HepG2 (cell line): ENCODE data around the gene TMEM231. TPM values are rescaled to one million over a fixed set of nuclear protein-coding genes. Genes with fewer than 3 reads are reported as not detected.

Experiments
- ATAC-seq: fragments of 200-7000 bp; cut with Tn5 transposase; 3 replicates; pipeline ENCODE4 v1.9.1; 2020; ENCODE audit warnings: mild to moderate bottlenecking, moderate library complexity
- BruUV-seq: library from RNA; stranded (reverse); fragments of 400-500 nt; replicated peaks from 2 replicates; lab custom pipeline; 2021; lab: Mats Ljungman, UMichigan
- CTCF ChIA-PET: fragments of 300-600 bp; formaldehyde crosslinking; extraction: SDS; loops from one replicate; lab custom pipeline; 2021; ENCODE audit warnings: low total read pairs, inconsistent platforms, low intra/inter-chr PET ratio; lab: Yijun Ruan, JAX
- POLR2A ChIA-PET: fragments of 350-600 bp; sonication (Branson Sonifier 250); formaldehyde crosslinking; loops from one replicate; lab custom pipeline; 2020; ENCODE audit warnings: antibody characterized with exemption, inconsistent platforms; lab: Yijun Ruan, JAX
- DNase-seq: peaks from one replicate; pipeline ENCODE4 v3.0.0-alpha.2; 2015; ENCODE audit warnings: low spot score
- FAIRE-seq: peaks from 3 replicates; lab custom pipeline; 2011; peaks lifted over from hg19 to GRCh38; lab: Jason Lieb, UNC
- H2AFZ ChIP-seq: one replicate; pipeline ENCODE4 v1.6.1; 2011; ENCODE audit warnings: low read length, inconsistent platforms
- H3K27ac ChIP-seq: fragments of 300-600 bp; 3 replicates; pipeline ENCODE4 v1.8.0; 2011; ENCODE audit warnings: mixed run types, mild to moderate bottlenecking, mixed read lengths, low read length, inconsistent platforms; ENCODE audit not compliant: insufficient read depth; ENCODE audit errors: extremely low read length
- H3K27me3 ChIP-seq, 2 experiments: fragments of 200-600 bp in 1 of 2; 2 replicates in 1 of 2; 3 replicates in 1 of 2; pipeline versions ENCODE4 v1.6.0 to v1.8.0; 2011; ENCODE audit warnings: low read length in 2 of 2, mild to moderate bottlenecking in 2 of 2, moderate library complexity in 2 of 2, inconsistent platforms in 1 of 2; ENCODE audit not compliant: insufficient read depth in 2 of 2, control insufficient read depth in 1 of 2
- H3K36me3 ChIP-seq, 2 experiments: fragments of 200-600 bp in 1 of 2; replicated peaks in 1 of 2; 2 replicates in 1 of 2; 3 replicates in 1 of 2; pipeline versions ENCODE4 v1.5.1 to v1.8.0; 2011; ENCODE audit warnings: low read length in 2 of 2, inconsistent platforms in 1 of 2; ENCODE audit not compliant: insufficient read depth in 2 of 2, control insufficient read depth in 1 of 2
- H3K4me1 ChIP-seq: 2 replicates; pipeline ENCODE4 v1.5.1; 2012; ENCODE audit warnings: low read length, inconsistent platforms; ENCODE audit not compliant: insufficient read depth
- H3K4me2 ChIP-seq: 2 replicates; pipeline ENCODE4 v1.6.0; 2011; ENCODE audit warnings: low read depth, low read length, inconsistent platforms
- H3K4me3 ChIP-seq, 3 experiments: fragments of 200-600 bp in 1 of 3; sonication (generic), shearing (Covaris generic) in 1 of 3; replicated peaks in 1 of 3; 2 replicates each; pipeline ENCODE4 v1.5.1; 2011 to 2016; ENCODE audit warnings: low read length in 3 of 3, inconsistent platforms in 2 of 3, low read depth in 2 of 3, mild to moderate bottlenecking in 2 of 3, control low read depth in 1 of 3, mixed read lengths in 1 of 3; ENCODE audit not compliant: insufficient read depth in 1 of 3
- H3K79me2 ChIP-seq: one replicate; pipeline ENCODE4 v1.6.1; 2011; ENCODE audit warnings: low read length, inconsistent platforms; ENCODE audit not compliant: insufficient read depth
- H3K9ac ChIP-seq: 2 replicates; pipeline ENCODE4 v1.6.0; 2011; ENCODE audit warnings: mild to moderate bottlenecking, low read depth, low read length, inconsistent platforms; ENCODE audit not compliant: insufficient read depth
- H3K9me3 ChIP-seq: 2 replicates; pipeline ENCODE4 v1.5.1; 2012; ENCODE audit warnings: mild to moderate bottlenecking, low read length
- H4K20me1 ChIP-seq: 2 replicates; pipeline ENCODE4 v1.6.0; 2011; ENCODE audit warnings: inconsistent platforms, mild to moderate bottlenecking, low read length, moderate library complexity; ENCODE audit not compliant: insufficient read depth
- E2F1 ChIP-seq: sonication (generic); formaldehyde crosslinking; IDR thresholded peaks from 2 replicates; pipeline ENCODE4 v1.5.0; 2020; ENCODE audit warnings: missing genetic modification reagents
- KAT8 ChIP-seq: IDR thresholded peaks from 2 replicates; pipeline ENCODE4 v1.6.1; 2016; ENCODE audit warnings: missing genetic modification reagents, missing compliant biosample characterization
- MTF2 ChIP-seq: sonication (generic); formaldehyde crosslinking; IDR thresholded peaks from 2 replicates; pipeline ENCODE4 v1.5.0; 2020; ENCODE audit warnings: missing genetic modification reagents, borderline replicate concordance
- PBX3 ChIP-seq: sonication (generic); formaldehyde crosslinking; IDR thresholded peaks from 2 replicates; pipeline ENCODE4 v1.8.1; 2023; ENCODE audit warnings: missing genetic modification reagents, inconsistent platforms, borderline replicate concordance
- RFX1 ChIP-seq: fragments of 450-650 bp; IDR thresholded peaks from 2 replicates; pipeline ENCODE4 v1.6.1; 2017
- ZBTB20 ChIP-seq: sonication (generic); formaldehyde crosslinking; IDR thresholded peaks from 2 replicates; pipeline ENCODE4 v1.8.1; 2023; ENCODE audit warnings: missing genetic modification reagents, low read depth, mild to moderate bottlenecking, borderline replicate concordance
- ZBTB3 ChIP-seq: sonication (generic); formaldehyde crosslinking; IDR thresholded peaks from 2 replicates; pipeline ENCODE4 v1.4.0; 2020; ENCODE audit warnings: low read depth, mild to moderate bottlenecking, moderate library complexity, missing genetic modification reagents, borderline replicate concordance
- ZFYVE20 ChIP-seq: sonication (generic); formaldehyde crosslinking; IDR thresholded peaks from 2 replicates; pipeline ENCODE4 v1.8.0; 2023; ENCODE audit warnings: low read depth, mild to moderate bottlenecking, moderate library complexity, missing genetic modification reagents, borderline replicate concordance
- ZNF3 ChIP-seq: IDR thresholded peaks from 2 replicates; pipeline ENCODE4 v1.7.0; 2017; ENCODE audit warnings: inconsistent platforms
- ZNF629 ChIP-seq: sonication (generic); formaldehyde crosslinking; conservative IDR thresholded peaks from 2 replicates; pipeline ENCODE4 v1.5.0; 2020; ENCODE audit warnings: missing genetic modification reagents
- WGBS: methylation state at CpG from one replicate; pipeline ENCODE4 v1.1.6; 2017; ENCODE audit warnings: low lambda C conversion rate; 5-methylcytosine and 5-hydroxymethylcytosine counted together
- in situ Hi-C: cut with HindIII; loops from 2 replicates; pipeline ENCODE4 v1.10.0; 2017; ENCODE audit warnings: low pct_unique_long_range_greater_than_20kb; ENCODE audit not compliant: extremely low pct_ligation_motif_present
- intact Hi-C: fragments of 100-400 bp; cut with micrococcal nuclease; formaldehyde crosslinking; loops from one replicate; pipeline ENCODE4 v1.10.0; 2022; ENCODE audit not compliant: unreplicated experiment
- polyA plus RNA-seq, 8 experiments: library from polyadenylated mRNA; depleted of rRNA in 3 of 8; stranded (reverse) in 7 of 8; unstranded in 1 of 8; fragments of >200 nt; fragmentation: Illumina TruSeq in 4 of 8; extraction: Trizol in 4 of 8; gene quantifications; 2 replicates each; pipeline versions ENCODE4 v1.2.1 to v1.2.3, GENCODE V29; 2011 to 2016; ENCODE audit warnings: low read depth in 4 of 8, missing spikeins in 1 of 8, mixed read lengths in 1 of 8; ENCODE audit not compliant: insufficient read depth in 1 of 8
- total RNA-seq, 5 experiments: library from RNA; depleted of rRNA; stranded (reverse); fragments of >200 nt; fragmentation: Illumina TruSeq; extraction: Trizol; gene quantifications; 2 replicates each; pipeline ENCODE4 v1.2.3, GENCODE V29; 2016; ENCODE audit warnings: low read depth in 1 of 5
- TF ChIP-seq, protein P1 (sequence below): sonication (generic); formaldehyde crosslinking; IDR thresholded peaks from 2 replicates; pipeline ENCODE4 v1.4.0; 2020; ENCODE audit warnings: missing genetic modification reagents
- TF ChIP-seq, protein P2 (sequence below): IDR thresholded peaks from 2 replicates; pipeline ENCODE4 v1.6.1; 2018; ENCODE audit warnings: missing genetic modification reagents

TMEM231 gene
- total and polyA plus RNA-seq, 2 of the 13 experiments (the other 11 are each of a cell fraction or from before 2014, with no cell fraction given) = 3.5 to 7.4 TPM

DNA sequence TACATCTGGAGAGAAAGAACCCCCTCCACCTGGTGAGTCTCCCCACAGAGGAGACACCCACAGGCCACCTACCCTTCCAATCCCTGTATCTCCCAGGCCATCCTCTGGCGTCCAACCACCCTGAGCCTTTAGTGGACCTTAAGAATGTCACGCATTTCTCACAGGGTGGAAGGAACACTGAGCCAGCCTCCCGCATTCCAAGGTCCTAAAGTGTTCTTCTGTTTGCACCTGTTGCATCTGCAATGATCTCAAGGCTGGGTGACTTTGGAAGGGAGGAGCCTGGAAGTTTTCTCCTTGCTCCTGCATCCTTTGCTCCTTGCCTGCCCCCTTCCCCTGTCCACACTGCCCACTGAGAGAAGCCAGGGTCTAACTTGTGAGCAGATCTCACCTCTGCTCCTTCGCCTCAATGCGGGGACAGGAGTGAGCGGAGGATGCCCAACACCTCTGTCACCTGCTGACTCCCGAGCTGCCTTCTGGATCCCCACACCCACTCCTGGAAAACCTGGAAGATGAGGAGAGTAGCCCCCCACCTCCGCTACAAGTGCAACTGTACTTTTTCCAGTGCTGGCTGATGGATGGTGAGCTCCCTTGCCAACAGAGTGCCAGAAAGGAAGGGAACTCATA is 23.8 kb downstream of the TMEM231 start:
- H3K9ac ChIP-seq = no peak overlapping the region
- intact Hi-C loops (no loop called here), in situ Hi-C loops (no loop called here)
- H2AFZ ChIP-seq = no peak overlapping the region
- H3K79me2 ChIP-seq = no peaks in the 10 kb centered on the region
- DNase-seq (no peak), ATAC-seq (no peak), FAIRE-seq (no peak)
- BruUV-seq = no TSS peak
- no peaks in the 10 kb centered on the region for H4K20me1 ChIP-seq
- WGBS = 40% methylated on average over 8 of the region's 8 CpGs
- ChIA-PET POLR2A (interaction anchor here (1.7 kb wide), 1 partner anchor 15 kb away, joined by 11 read pairs; no protein-coding TSS in a partner anchor), CTCF (no interaction called here)
- H3K4me2 ChIP-seq = no peak overlapping the region
- peaks cover 10% of the 10 kb centered on the region for H3K4me1 ChIP-seq
- H3K27me3 ChIP-seq = peaks cover 0 to 1% of the 10 kb centered on the region in 2 experiments; a peak in 1 of 5 replicates
- no peaks in the 10 kb centered on the region for H3K36me3 ChIP-seq
- H3K4me3 ChIP-seq = no peak overlapping the region
- no peak overlapping the region for H3K27ac ChIP-seq
- no peak for TF ChIP-seq MTF2 (CRISPR knock-in tag)
- TF ChIP-seq E2F1 (CRISPR knock-in tag) = no peak
- TF ChIP-seq, protein P1, sequence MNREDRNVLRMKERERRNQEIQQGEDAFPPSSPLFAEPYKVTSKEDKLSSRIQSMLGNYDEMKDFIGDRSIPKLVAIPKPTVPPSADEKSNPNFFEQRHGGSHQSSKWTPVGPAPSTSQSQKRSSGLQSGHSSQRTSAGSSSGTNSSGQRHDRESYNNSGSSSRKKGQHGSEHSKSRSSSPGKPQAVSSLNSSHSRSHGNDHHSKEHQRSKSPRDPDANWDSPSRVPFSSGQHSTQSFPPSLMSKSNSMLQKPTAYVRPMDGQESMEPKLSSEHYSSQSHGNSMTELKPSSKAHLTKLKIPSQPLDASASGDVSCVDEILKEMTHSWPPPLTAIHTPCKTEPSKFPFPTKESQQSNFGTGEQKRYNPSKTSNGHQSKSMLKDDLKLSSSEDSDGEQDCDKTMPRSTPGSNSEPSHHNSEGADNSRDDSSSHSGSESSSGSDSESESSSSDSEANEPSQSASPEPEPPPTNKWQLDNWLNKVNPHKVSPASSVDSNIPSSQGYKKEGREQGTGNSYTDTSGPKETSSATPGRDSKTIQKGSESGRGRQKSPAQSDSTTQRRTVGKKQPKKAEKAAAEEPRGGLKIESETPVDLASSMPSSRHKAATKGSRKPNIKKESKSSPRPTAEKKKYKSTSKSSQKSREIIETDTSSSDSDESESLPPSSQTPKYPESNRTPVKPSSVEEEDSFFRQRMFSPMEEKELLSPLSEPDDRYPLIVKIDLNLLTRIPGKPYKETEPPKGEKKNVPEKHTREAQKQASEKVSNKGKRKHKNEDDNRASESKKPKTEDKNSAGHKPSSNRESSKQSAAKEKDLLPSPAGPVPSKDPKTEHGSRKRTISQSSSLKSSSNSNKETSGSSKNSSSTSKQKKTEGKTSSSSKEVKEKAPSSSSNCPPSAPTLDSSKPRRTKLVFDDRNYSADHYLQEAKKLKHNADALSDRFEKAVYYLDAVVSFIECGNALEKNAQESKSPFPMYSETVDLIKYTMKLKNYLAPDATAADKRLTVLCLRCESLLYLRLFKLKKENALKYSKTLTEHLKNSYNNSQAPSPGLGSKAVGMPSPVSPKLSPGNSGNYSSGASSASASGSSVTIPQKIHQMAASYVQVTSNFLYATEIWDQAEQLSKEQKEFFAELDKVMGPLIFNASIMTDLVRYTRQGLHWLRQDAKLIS = no peak
- no peak for TF ChIP-seq ZFYVE20 (CRISPR knock-in tag)
- no peak for TF ChIP-seq ZBTB20 (CRISPR knock-in tag)
- TF ChIP-seq KAT8 (CRISPR knock-in tag) = no peak
- TF ChIP-seq ZBTB3 (CRISPR knock-in tag) = no peak
- TF ChIP-seq PBX3 (CRISPR knock-in tag) = no peak
- TF ChIP-seq ZNF629 (CRISPR knock-in tag) = no peak
- TF ChIP-seq ZNF3 = no peak
- TF ChIP-seq, protein P2, sequence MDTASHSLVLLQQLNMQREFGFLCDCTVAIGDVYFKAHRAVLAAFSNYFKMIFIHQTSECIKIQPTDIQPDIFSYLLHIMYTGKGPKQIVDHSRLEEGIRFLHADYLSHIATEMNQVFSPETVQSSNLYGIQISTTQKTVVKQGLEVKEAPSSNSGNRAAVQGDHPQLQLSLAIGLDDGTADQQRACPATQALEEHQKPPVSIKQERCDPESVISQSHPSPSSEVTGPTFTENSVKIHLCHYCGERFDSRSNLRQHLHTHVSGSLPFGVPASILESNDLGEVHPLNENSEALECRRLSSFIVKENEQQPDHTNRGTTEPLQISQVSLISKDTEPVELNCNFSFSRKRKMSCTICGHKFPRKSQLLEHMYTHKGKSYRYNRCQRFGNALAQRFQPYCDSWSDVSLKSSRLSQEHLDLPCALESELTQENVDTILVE (CRISPR knock-in tag) = no peak
- TF ChIP-seq RFX1 = no peak
- TF ChIP-seq, all 625 proteins: peak for 0
- H3K9me3 ChIP-seq = no peaks in the 10 kb centered on the region
